ENCODE measurements around the gene USP6. TPM values are rescaled to one million over a fixed set of nuclear protein-coding genes. Genes with fewer than 3 reads are reported as not detected.
A peak's percentile ranks its signal among the peaks of the same experiment; 100 is the strongest.

USP6 gene
- total RNA-seq, 1 experiment from 2014 or later, result 0.11 TPM

- Histone ChIP-seq H3K4me2 (no peak overlapping the region), H2AFZ (no peak overlapping the region), H3K79me2 (ENCODE audit: low read depth) (no peaks in the 10 kb centered on the region), H3K27ac (no peak overlapping the region), H3K4me3 (no peak overlapping the region), H3K9me3 (ENCODE audit: insufficient read depth, low read depth) (peaks cover 55% of the 10 kb centered on the region), H3K36me3 (ENCODE audit: low read depth) (no peaks in the 10 kb centered on the region), H3K9me2 (ENCODE audit: insufficient read depth) (no peaks in the 10 kb centered on the region), H4K20me1 (ENCODE audit: insufficient read depth) (no peaks in the 10 kb centered on the region), H3K27me3 (ENCODE audit: insufficient read depth, low read depth) (peaks cover 12% of the 10 kb centered on the region; the same call in 1 of the 2 replicates), H3K4me1 (replicated peaks; ENCODE audit: insufficient read depth) (no peaks in the 10 kb centered on the region), H3F3A (ENCODE audit: insufficient read depth, low read depth) (0 out of 2 replicates have a peak, but pooled peaks cover 4% of the 10 kb centered on the region)
- intact Hi-C loops (cut with micrococcal nuclease; ENCODE audit: unreplicated experiment), result no loop called here
- no TSS peak for BruUV-seq (replicated peaks)
- POLR2A ChIA-PET (ENCODE audit: unreplicated experiment), result no interaction called here
- no peak for DNase-seq
- no peak for TF ChIP-seq CTCF (conservative IDR thresholded peaks at IDR 0.05)
- TF ChIP-seq EZH2 (IDR thresholded peaks at IDR 0.05; ENCODE audit: low read depth), result no peak
- CTCF ChIA-PET, result no interaction called here
These were observed 16.6 kb upstream of the USP6 start for GRCh38 chr17:5099271-5099670.

GRCh38 chr17:5100832-5101231 is 15.0 kb upstream of the USP6 start:
- ChIA-PET POLR2A (ENCODE audit: unreplicated experiment) (no interaction called here), CTCF (no interaction called here)
- Histone ChIP-seq H3K9me3 (ENCODE audit: insufficient read depth, low read depth) (peaks cover 56% of the 10 kb centered on the region), H2AFZ (no peak overlapping the region), H3K27ac (no peak overlapping the region), H3K9me2 (ENCODE audit: insufficient read depth) (no peaks in the 10 kb centered on the region), H3K79me2 (ENCODE audit: low read depth) (no peaks in the 10 kb centered on the region), H3F3A (ENCODE audit: insufficient read depth, low read depth) (0 out of 2 replicates have a peak, but pooled peaks cover 4% of the 10 kb centered on the region), H3K27me3 (ENCODE audit: insufficient read depth, low read depth) (peaks cover 12% of the 10 kb centered on the region; the same call in 1 of the 2 replicates), H3K4me2 (no peak overlapping the region), H4K20me1 (ENCODE audit: insufficient read depth) (no peaks in the 10 kb centered on the region), H3K4me3 (no peak overlapping the region), H3K36me3 (ENCODE audit: low read depth) (peaks cover 6% of the 10 kb centered on the region), H3K4me1 (replicated peaks; ENCODE audit: insufficient read depth) (no peaks in the 10 kb centered on the region)
- BruUV-seq (replicated peaks), result no TSS peak
- no peak for DNase-seq
- TF ChIP-seq CTCF (conservative IDR thresholded peaks at IDR 0.05) (no peak), EZH2 (IDR thresholded peaks at IDR 0.05; ENCODE audit: low read depth) (no peak)
- intact Hi-C loops (cut with micrococcal nuclease; ENCODE audit: unreplicated experiment), result no loop called here

- Histone ChIP-seq H3K79me2 (ENCODE audit: low read depth) (0 out of 2 replicates have a peak, but pooled peaks cover 3% of the 10 kb centered on the region), H2AFZ (peak overlapping the region; percentile 99; the same call in 1 of the 2 replicates), H3K4me3 (peak overlapping the region; percentile 86), H3K27ac (no peak overlapping the region), H3K9me3 (ENCODE audit: insufficient read depth, low read depth) (peaks cover 46% of the 10 kb centered on the region), H3K36me3 (ENCODE audit: low read depth) (peaks cover 29% of the 10 kb centered on the region), H3K9me2 (ENCODE audit: insufficient read depth) (no peaks in the 10 kb centered on the region), H3F3A (ENCODE audit: insufficient read depth, low read depth) (peaks cover 15% of the 10 kb centered on the region), H3K4me2 (peak overlapping the region; percentile 99), H3K27me3 (ENCODE audit: insufficient read depth, low read depth) (no peaks in the 10 kb centered on the region), H3K4me1 (replicated peaks; ENCODE audit: insufficient read depth) (peaks cover 8% of the 10 kb centered on the region; the same call in 1 of the 2 replicates), H4K20me1 (ENCODE audit: insufficient read depth) (no peaks in the 10 kb centered on the region)
- TF ChIP-seq CTCF (conservative IDR thresholded peaks at IDR 0.05) (no peak), EZH2 (IDR thresholded peaks at IDR 0.05; ENCODE audit: low read depth) (no peak)
- ChIA-PET POLR2A (ENCODE audit: unreplicated experiment) (no interaction called here), CTCF (interaction anchor here (0.6 to 0.7 kb wide), 2 partner anchors 102 to 641 kb away, joined by 3 to 5 read pairs; no protein-coding TSS in a partner anchor)
- intact Hi-C loops (cut with micrococcal nuclease; ENCODE audit: unreplicated experiment), result loop anchor here (1.0 kb wide), 1 partner anchor 80 kb away; the partner anchor contains the start of gene ZNF594
- DNase-seq, result no peak
- BruUV-seq (replicated peaks), result TSS peak; percentile 37
These were observed 5.0 kb upstream of the USP6 start for GRCh38 chr17:5110816-5111215.
